ENCODE results near the gene FCRL4. TPM values are rescaled to one million over a fixed set of nuclear protein-coding genes. Genes with fewer than 3 reads are reported as not detected.

The FCRL4 gene
- total and polyA plus RNA-seq, 2 of the 4 experiments (the other 2 are of a cell fraction): not detected

DNA sequence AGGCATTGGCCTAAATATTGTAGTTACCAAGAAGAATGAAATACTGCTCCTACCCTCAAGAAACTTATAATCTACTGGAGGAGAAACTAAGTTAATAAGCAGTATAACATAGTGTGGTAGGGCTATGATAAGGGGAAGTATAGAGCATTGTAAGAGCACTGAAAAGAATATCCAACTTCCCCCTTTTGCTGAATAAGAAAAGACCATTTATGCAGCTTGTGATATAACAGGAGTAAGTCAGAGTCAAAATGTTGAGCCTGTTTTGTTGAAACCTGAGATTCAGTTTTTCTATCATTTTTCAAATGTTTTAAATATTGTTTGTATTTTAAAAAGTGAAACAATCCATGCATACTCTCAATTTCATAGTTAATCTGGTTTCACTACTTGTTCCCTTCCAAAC is 48.3 kb upstream of the FCRL4 start:
- H2BK5ac ChIP-seq (ENCODE audit: low read depth, low read length, poor library complexity, severe bottlenecking): no peak overlapping the region
- H4K5ac ChIP-seq (ENCODE audit: low read depth, low read length): no peak overlapping the region
- no peak overlapping the region for H3K4me3 ChIP-seq (ENCODE audit: insufficient read depth, low read depth, low read length)
- ChIA-PET CTCF (interaction anchor here (0.6 kb wide), 1 partner anchor 10 kb away, joined by 3 read pairs; no protein-coding TSS in a partner anchor), POLR2A (ENCODE audit: unreplicated experiment) (no interaction called here)
- H3K14ac ChIP-seq (replicated peaks; ENCODE audit: low read depth, low read length): no peak overlapping the region
- no peak overlapping the region for H3K18ac ChIP-seq (ENCODE audit: low read depth, low read length)
- no peak overlapping the region for H3K27ac ChIP-seq (ENCODE audit: insufficient read depth, low read length)
- H3K4me1 ChIP-seq (ENCODE audit: control insufficient read depth, insufficient read depth, low read length): no peaks in the 10 kb centered on the region
- H3K36me3 ChIP-seq (ENCODE audit: control insufficient read depth, insufficient read depth, low read length): no peaks in the 10 kb centered on the region
- no peak overlapping the region for H2BK20ac ChIP-seq (ENCODE audit: low read depth, low read length)
- H4K20me1 ChIP-seq (ENCODE audit: insufficient read depth, low read length): no peaks in the 10 kb centered on the region
- H3K9ac ChIP-seq (ENCODE audit: low read depth, low read length): no peak overlapping the region
- H3K23ac ChIP-seq (ENCODE audit: low read depth, low read length): no peak overlapping the region
- no peaks in the 10 kb centered on the region for H3K79me1 ChIP-seq (ENCODE audit: low read depth in 1 of 2, low read length in 2 of 2)
- dilution Hi-C loops (cut with HindIII; ENCODE audit: low sequenced_read_pairs, unreplicated experiment): no loop called here
- no peak overlapping the region for H4K91ac ChIP-seq (ENCODE audit: insufficient read depth, low read depth, low read length)
- in situ Hi-C loops (cut with MboI; ENCODE audit: low sequenced_read_pairs): no loop called here
- no peak for TF ChIP-seq FOS (IDR thresholded peaks at IDR 0.05; ENCODE audit: low read depth, low read length)
- no peak for TF ChIP-seq POLR2A (IDR thresholded peaks at IDR 0.05; ENCODE audit: low read depth, low read length)
- TF ChIP-seq, protein P1, sequence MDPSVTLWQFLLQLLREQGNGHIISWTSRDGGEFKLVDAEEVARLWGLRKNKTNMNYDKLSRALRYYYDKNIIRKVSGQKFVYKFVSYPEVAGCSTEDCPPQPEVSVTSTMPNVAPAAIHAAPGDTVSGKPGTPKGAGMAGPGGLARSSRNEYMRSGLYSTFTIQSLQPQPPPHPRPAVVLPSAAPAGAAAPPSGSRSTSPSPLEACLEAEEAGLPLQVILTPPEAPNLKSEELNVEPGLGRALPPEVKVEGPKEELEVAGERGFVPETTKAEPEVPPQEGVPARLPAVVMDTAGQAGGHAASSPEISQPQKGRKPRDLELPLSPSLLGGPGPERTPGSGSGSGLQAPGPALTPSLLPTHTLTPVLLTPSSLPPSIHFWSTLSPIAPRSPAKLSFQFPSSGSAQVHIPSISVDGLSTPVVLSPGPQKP (IDR thresholded peaks at IDR 0.05; ENCODE audit: borderline replicate concordance, low read depth, low read length): no peak
- no peak for TF ChIP-seq NFE2L2 (IDR thresholded peaks at IDR 0.05; ENCODE audit: low read depth, low read length)
- TF ChIP-seq, protein P2, sequence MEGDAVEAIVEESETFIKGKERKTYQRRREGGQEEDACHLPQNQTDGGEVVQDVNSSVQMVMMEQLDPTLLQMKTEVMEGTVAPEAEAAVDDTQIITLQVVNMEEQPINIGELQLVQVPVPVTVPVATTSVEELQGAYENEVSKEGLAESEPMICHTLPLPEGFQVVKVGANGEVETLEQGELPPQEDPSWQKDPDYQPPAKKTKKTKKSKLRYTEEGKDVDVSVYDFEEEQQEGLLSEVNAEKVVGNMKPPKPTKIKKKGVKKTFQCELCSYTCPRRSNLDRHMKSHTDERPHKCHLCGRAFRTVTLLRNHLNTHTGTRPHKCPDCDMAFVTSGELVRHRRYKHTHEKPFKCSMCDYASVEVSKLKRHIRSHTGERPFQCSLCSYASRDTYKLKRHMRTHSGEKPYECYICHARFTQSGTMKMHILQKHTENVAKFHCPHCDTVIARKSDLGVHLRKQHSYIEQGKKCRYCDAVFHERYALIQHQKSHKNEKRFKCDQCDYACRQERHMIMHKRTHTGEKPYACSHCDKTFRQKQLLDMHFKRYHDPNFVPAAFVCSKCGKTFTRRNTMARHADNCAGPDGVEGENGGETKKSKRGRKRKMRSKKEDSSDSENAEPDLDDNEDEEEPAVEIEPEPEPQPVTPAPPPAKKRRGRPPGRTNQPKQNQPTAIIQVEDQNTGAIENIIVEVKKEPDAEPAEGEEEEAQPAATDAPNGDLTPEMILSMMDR (conservative IDR thresholded peaks at IDR 0.05; ENCODE audit: low read depth, low read length): no peak
- no peak for TF ChIP-seq BHLHE40 (IDR thresholded peaks at IDR 0.05; ENCODE audit: low read depth, low read length)
- no peak for DNase-seq
- no peaks in the 10 kb centered on the region for H3K9me1 ChIP-seq (ENCODE audit: insufficient read depth, low read length)
- BruUV-seq (replicated peaks): no TSS peak
- no peak overlapping the region for H2AFZ ChIP-seq (replicated peaks; ENCODE audit: low read length, poor library complexity)
- H2BK15ac ChIP-seq (ENCODE audit: low read depth, low read length): no peak overlapping the region
- no peaks in the 10 kb centered on the region for H3K9me3 ChIP-seq (ENCODE audit: control insufficient read depth, insufficient read depth, low read length)
- H2AK5ac ChIP-seq (ENCODE audit: low read depth, low read length): no peak overlapping the region
- no peak for ATAC-seq (ENCODE audit: low read depth)
- H2BK120ac ChIP-seq (ENCODE audit: low read depth, low read length): no peak overlapping the region
- no peak overlapping the region for H3K4me2 ChIP-seq (ENCODE audit: low read depth, low read length)
- no peaks in the 10 kb centered on the region for H3K27me3 ChIP-seq (ENCODE audit: control insufficient read depth, insufficient read depth, low read length)
- H4K8ac ChIP-seq (ENCODE audit: low read depth in 2 of 2, low read length in 2 of 2): no peak overlapping the region
- no peak overlapping the region for H2AK9ac ChIP-seq (replicated peaks; ENCODE audit: low read depth, low read length, poor library complexity)
- H3K4ac ChIP-seq (ENCODE audit: low read depth, low read length): no peak overlapping the region
- intact Hi-C loops (cut with micrococcal nuclease): no loop called here
- H3K56ac ChIP-seq (ENCODE audit: extremely low read depth, insufficient read depth, low read length): no peak overlapping the region

Data from IMR-90 (cell line).